Calu3 (cell line): Measurements from ENCODE around the gene CCDC127. TPM values are rescaled to one million over a fixed set of nuclear protein-coding genes. Genes with fewer than 3 reads are reported as not detected.

ENCODE experiments used
- BruUV-seq: library from RNA; stranded (reverse); fragments of 400-500 nt; replicated peaks from 2 replicates; lab custom pipeline; 2021; lab: Mats Ljungman, UMichigan
- CTCF ChIA-PET: fragments of 300-600 bp; sonication (Branson Sonifier 250); formaldehyde crosslinking; loops from one replicate; lab custom pipeline; 2022; ENCODE audit warnings: antibody characterized with exemption; lab: Charles Lee
- DNase-seq: peaks from one replicate; pipeline ENCODE4 v3.0.0; 2022
- H3K27ac Mint-ChIP-seq: one replicate; pipeline ENCODE4 v1.8.0; 2022; ENCODE audit warnings: mixed read lengths; ENCODE audit not compliant: unreplicated experiment
- H3K27me3 Mint-ChIP-seq: one replicate; pipeline ENCODE4 v1.8.0; 2022; ENCODE audit warnings: mixed read lengths; ENCODE audit not compliant: unreplicated experiment
- H3K36me3 Mint-ChIP-seq: one replicate; pipeline ENCODE4 v1.8.0; 2022; ENCODE audit warnings: mild to moderate bottlenecking, moderate library complexity, mixed read lengths; ENCODE audit not compliant: insufficient read depth, unreplicated experiment
- H3K4me1 Mint-ChIP-seq: one replicate; pipeline ENCODE4 v1.8.0; 2022; ENCODE audit warnings: mild to moderate bottlenecking, low read depth, mixed read lengths; ENCODE audit not compliant: unreplicated experiment
- H3K4me3 Mint-ChIP-seq: one replicate; pipeline ENCODE4 v1.8.0; 2022; ENCODE audit warnings: mild to moderate bottlenecking, low read depth, moderate library complexity, mixed read lengths; ENCODE audit not compliant: unreplicated experiment
- H3K9me3 Mint-ChIP-seq: one replicate; pipeline ENCODE4 v1.8.0; 2022; ENCODE audit warnings: low read depth, mixed read lengths; ENCODE audit not compliant: unreplicated experiment
- intact Hi-C: fragments of 100-400 bp; cut with micrococcal nuclease; formaldehyde crosslinking; loops from one replicate; pipeline ENCODE4 v1.10.0; 2022; ENCODE audit not compliant: unreplicated experiment
- total RNA-seq: library from RNA; stranded (reverse); gene quantifications from 2 replicates; pipeline ENCODE4 v1.2.3, GENCODE V29; 2022
- TF ChIP-seq, protein P1 (sequence below): fragments of 200-600 bp; IDR thresholded peaks from one replicate; pipeline ENCODE4 v1.8.0; 2022; ENCODE audit warnings: antibody characterized with exemption; ENCODE audit not compliant: unreplicated experiment

CCDC127 gene
- total RNA-seq, 1 experiment from 2014 or later, result 7.3 TPM

DNA sequence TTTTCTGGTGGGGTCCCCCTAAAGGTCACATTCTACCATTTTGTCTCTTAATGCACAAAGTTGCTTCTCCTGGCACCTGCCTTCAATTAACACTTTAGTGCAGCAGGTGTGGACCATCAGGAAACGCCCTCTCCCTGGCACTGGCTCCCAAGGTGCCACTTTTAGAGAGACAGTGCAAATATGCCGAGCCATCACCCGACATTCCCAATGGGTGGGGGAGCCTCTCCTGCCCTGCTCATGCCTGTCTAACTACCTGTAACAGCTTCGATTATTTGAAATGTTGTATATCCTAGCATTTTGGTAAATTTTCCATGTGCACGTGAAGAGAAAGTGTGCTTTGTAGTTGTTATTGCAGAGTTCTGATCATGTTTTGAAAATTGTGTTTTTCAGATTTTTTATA lies 39.8 kb downstream of the CCDC127 start:
- BruUV-seq, result no TSS peak
- H3K4me1 Mint-ChIP-seq, result no peaks in the 10 kb centered on the region
- no peaks in the 10 kb centered on the region for H3K36me3 Mint-ChIP-seq
- H3K27me3 Mint-ChIP-seq, result peaks cover 84% of the 10 kb centered on the region
- intact Hi-C loops, result no loop called here
- no peak for DNase-seq
- TF ChIP-seq, protein P1, sequence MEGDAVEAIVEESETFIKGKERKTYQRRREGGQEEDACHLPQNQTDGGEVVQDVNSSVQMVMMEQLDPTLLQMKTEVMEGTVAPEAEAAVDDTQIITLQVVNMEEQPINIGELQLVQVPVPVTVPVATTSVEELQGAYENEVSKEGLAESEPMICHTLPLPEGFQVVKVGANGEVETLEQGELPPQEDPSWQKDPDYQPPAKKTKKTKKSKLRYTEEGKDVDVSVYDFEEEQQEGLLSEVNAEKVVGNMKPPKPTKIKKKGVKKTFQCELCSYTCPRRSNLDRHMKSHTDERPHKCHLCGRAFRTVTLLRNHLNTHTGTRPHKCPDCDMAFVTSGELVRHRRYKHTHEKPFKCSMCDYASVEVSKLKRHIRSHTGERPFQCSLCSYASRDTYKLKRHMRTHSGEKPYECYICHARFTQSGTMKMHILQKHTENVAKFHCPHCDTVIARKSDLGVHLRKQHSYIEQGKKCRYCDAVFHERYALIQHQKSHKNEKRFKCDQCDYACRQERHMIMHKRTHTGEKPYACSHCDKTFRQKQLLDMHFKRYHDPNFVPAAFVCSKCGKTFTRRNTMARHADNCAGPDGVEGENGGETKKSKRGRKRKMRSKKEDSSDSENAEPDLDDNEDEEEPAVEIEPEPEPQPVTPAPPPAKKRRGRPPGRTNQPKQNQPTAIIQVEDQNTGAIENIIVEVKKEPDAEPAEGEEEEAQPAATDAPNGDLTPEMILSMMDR, result no peak
- H3K9me3 Mint-ChIP-seq, result no peaks in the 10 kb centered on the region
- CTCF ChIA-PET, result no interaction called here
- no peak overlapping the region for H3K27ac Mint-ChIP-seq
- no peak overlapping the region for H3K4me3 Mint-ChIP-seq

DNA sequence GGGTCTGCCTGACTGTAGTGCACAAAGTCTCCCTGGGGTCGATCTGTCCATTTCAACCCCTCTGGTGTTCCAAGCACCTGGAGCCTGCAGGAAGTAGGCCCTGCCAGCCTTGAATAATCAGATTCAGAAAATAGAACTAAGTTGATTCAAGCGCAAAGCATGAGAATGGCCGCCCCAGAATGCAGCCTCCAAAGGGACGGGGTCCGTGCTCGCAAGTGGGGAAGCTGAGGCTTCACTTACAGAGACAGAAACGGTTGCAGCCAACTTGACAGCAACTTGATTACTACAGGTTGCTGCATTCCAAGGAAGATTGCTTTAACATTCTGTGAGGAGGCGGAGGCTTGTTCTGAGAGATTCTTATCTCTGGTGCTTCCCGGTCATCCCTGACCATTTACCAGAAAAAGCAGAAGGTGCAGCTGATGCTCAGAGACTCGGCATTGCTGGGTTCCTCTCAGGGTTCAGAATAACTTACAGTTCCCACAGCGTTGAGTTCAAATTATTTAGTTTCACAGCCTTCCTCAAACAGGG lies 41.6 kb downstream of the CCDC127 start:
- no peaks in the 10 kb centered on the region for H3K9me3 Mint-ChIP-seq
- no peaks in the 10 kb centered on the region for H3K4me1 Mint-ChIP-seq
- intact Hi-C loops, result no loop called here
- H3K4me3 Mint-ChIP-seq, result no peak overlapping the region
- CTCF ChIA-PET, result no interaction called here
- H3K27me3 Mint-ChIP-seq, result peaks cover 86% of the 10 kb centered on the region
- no peaks in the 10 kb centered on the region for H3K36me3 Mint-ChIP-seq
- TF ChIP-seq, protein P1, result no peak
- BruUV-seq, result no TSS peak
- no peak overlapping the region for H3K27ac Mint-ChIP-seq
- DNase-seq, result no peak

DNA sequence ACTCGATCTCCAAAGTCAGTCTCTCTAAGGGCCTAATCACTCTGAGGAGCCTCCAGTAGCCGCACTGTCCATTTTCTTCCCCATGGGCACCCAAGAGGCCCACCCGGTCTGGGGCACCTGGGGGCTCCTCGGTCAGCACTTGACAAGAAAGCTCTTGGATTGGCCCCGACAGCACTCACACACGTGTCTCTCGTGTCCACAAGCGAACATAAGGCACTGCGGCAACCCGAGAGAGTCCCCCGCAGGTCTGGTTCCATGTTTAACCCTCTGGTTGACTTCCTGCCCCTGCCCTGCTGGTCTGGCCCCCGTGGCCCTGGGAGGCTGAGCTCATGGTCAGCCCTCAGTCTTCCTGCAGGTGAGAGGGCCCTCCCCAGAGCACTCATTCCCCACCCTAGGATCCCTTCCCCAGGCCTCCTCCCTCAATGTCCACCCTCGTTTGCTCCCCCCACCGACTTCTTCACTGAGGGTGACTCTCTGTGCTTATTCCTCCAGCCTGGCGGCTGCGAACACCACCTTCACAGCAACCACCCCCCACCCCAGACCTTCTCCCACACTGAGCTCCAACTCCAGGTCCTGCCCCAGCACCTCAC lies 43.0 kb downstream of the CCDC127 start:
- DNase-seq, result no peak
- TF ChIP-seq, protein P1, result no peak
- H3K27ac Mint-ChIP-seq, result no peak overlapping the region
- no peak overlapping the region for H3K4me3 Mint-ChIP-seq
- no peaks in the 10 kb centered on the region for H3K9me3 Mint-ChIP-seq
- H3K4me1 Mint-ChIP-seq, result no peaks in the 10 kb centered on the region
- intact Hi-C loops, result no loop called here
- H3K27me3 Mint-ChIP-seq, result peaks cover 72% of the 10 kb centered on the region
- CTCF ChIA-PET, result interaction anchor here (1.0 kb wide), 1 partner anchor 13 kb away, joined by 3 read pairs; no protein-coding TSS in a partner anchor
- H3K36me3 Mint-ChIP-seq, result peaks cover 1% of the 10 kb centered on the region
- no TSS peak for BruUV-seq

DNA sequence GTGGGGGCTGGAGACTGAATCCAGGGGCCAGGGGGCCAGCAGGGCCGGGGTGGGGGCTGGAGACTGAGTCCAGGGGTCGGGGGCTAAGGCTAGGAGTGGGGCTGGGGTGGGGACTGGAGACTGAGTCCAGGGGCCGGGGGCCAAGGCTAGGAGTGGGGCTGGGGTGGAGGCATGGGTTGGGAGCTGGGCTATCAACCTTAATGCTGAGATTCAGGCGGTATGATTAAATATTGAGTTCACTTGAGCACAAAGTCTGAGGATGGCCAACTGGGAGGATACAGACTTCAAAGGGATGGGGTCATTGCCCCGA lies 43.7 kb downstream of the CCDC127 start:
- BruUV-seq, result no TSS peak
- intact Hi-C loops, result no loop called here

More for the DNA sequence above, 43.7 kb downstream of the CCDC127 start:
- no peak overlapping the region for H3K27ac Mint-ChIP-seq
- no peak overlapping the region for H3K4me3 Mint-ChIP-seq
- CTCF ChIA-PET, result interaction anchor here (1.0 kb wide), 1 partner anchor 14 kb away, joined by 3 read pairs; no protein-coding TSS in a partner anchor
- H3K4me1 Mint-ChIP-seq, result no peaks in the 10 kb centered on the region
- no peak for DNase-seq
- H3K36me3 Mint-ChIP-seq, result peaks cover 5% of the 10 kb centered on the region
- peaks cover 64% of the 10 kb centered on the region for H3K27me3 Mint-ChIP-seq
- no peaks in the 10 kb centered on the region for H3K9me3 Mint-ChIP-seq
- TF ChIP-seq, protein P1, result no peak
